ENCODE data around the gene RETSAT. TPM values are rescaled to one million over a fixed set of nuclear protein-coding genes. Genes with fewer than 3 reads are reported as not detected.

The RETSAT gene
- total RNA-seq, 1 donor from 2014 or later, result 38.2 TPM

GRCh38 chr2:85398426-85399182, 44.3 kb upstream of the RETSAT start:
- no peak for FAIRE-seq
- Histone ChIP-seq H3K4me2 (ENCODE audit: low read length) (no peak overlapping the region), H3K4me1 (ENCODE audit: insufficient read depth, low read length) (no peaks in the 10 kb centered on the region), H4K20me1 (ENCODE audit: insufficient read depth, low read length) (no peaks in the 10 kb centered on the region), H3K9ac (ENCODE audit: low read length) (no peak overlapping the region), H3K27me3 (ENCODE audit: insufficient read depth, low read length) (no peaks in the 10 kb centered on the region), H3K36me3 (ENCODE audit: insufficient read depth, low read length) (peaks cover 12% of the 10 kb centered on the region), H3K79me2 (ENCODE audit: insufficient read depth, low read length) (peaks cover 14% of the 10 kb centered on the region), H3K4me3 (ENCODE audit: insufficient read depth, low read depth, low read length) (no peak overlapping the region), H3K9me3 (ENCODE audit: insufficient read depth, low read depth, low read length) (no peaks in the 10 kb centered on the region), H3K27ac (ENCODE audit: low read depth, low read length) (no peak overlapping the region), H2AFZ (ENCODE audit: low read depth, low read length) (no peak overlapping the region)
- Mint-ChIP-seq H3K4me1 (ENCODE audit: low read depth, unreplicated experiment) (peaks cover 4% of the 10 kb centered on the region), H3K27me3 (ENCODE audit: low read depth, unreplicated experiment) (no peaks in the 10 kb centered on the region), H3K9me3 (ENCODE audit: unreplicated experiment) (no peaks in the 10 kb centered on the region), H3K36me3 (ENCODE audit: low read depth, unreplicated experiment) (peaks cover 22% of the 10 kb centered on the region), H3K27ac (ENCODE audit: unreplicated experiment) (peak overlapping the region; percentile 34), H3K4me3 (ENCODE audit: unreplicated experiment) (no peak overlapping the region)
- no peak for DNase-seq (ENCODE audit: low read depth)
- TF ChIP-seq CTCF (IDR thresholded peaks at IDR 0.05; ENCODE audit: insufficient read depth, low read depth, low read length) (no peak), EZH2 (IDR thresholded peaks at IDR 0.05; ENCODE audit: insufficient read depth, low read length) (no peak)

- H3K27me3 Mint-ChIP-seq (ENCODE audit: low read depth, unreplicated experiment), result no peaks in the 10 kb centered on the region
- H3K27me3 ChIP-seq (ENCODE audit: insufficient read depth, low read length), result no peaks in the 10 kb centered on the region
- TF ChIP-seq EZH2 (IDR thresholded peaks at IDR 0.05; ENCODE audit: insufficient read depth, low read length) (no peak), CTCF (IDR thresholded peaks at IDR 0.05; ENCODE audit: insufficient read depth, low read depth, low read length) (no peak)
- no peak overlapping the region for H3K27ac Mint-ChIP-seq (ENCODE audit: unreplicated experiment)
- H3K9me3 Mint-ChIP-seq (ENCODE audit: unreplicated experiment), result no peaks in the 10 kb centered on the region
- H4K20me1 ChIP-seq (ENCODE audit: insufficient read depth, low read length), result no peaks in the 10 kb centered on the region
- H3K4me1 Mint-ChIP-seq (ENCODE audit: low read depth, unreplicated experiment), result peaks cover 4% of the 10 kb centered on the region
- peaks cover 12% of the 10 kb centered on the region for H3K36me3 ChIP-seq (ENCODE audit: insufficient read depth, low read length)
- no peak for FAIRE-seq
- peaks cover 22% of the 10 kb centered on the region for H3K36me3 Mint-ChIP-seq (ENCODE audit: low read depth, unreplicated experiment)
- H3K9ac ChIP-seq (ENCODE audit: low read length), result no peak overlapping the region
- H3K9me3 ChIP-seq (ENCODE audit: insufficient read depth, low read depth, low read length), result no peaks in the 10 kb centered on the region
- DNase-seq (ENCODE audit: low read depth), result no peak
- H2AFZ ChIP-seq (ENCODE audit: low read depth, low read length), result no peak overlapping the region
- no peak overlapping the region for H3K4me3 Mint-ChIP-seq (ENCODE audit: unreplicated experiment)
- H3K4me3 ChIP-seq (ENCODE audit: insufficient read depth, low read depth, low read length), result no peak overlapping the region
- no peak overlapping the region for H3K27ac ChIP-seq (ENCODE audit: low read depth, low read length)
- no peak overlapping the region for H3K4me2 ChIP-seq (ENCODE audit: low read length)
- peaks cover 7% of the 10 kb centered on the region for H3K79me2 ChIP-seq (ENCODE audit: insufficient read depth, low read length)
- H3K4me1 ChIP-seq (ENCODE audit: insufficient read depth, low read length), result no peaks in the 10 kb centered on the region
Observed at GRCh38 chr2:85397925-85398331, 43.6 kb upstream of the RETSAT start.

Measured in astrocyte (in vitro differentiated cells and primary cell).